Psoas muscle (tissue), 8 donors: ENCODE results near the gene ELMOD1. TPM values are rescaled to one million over a fixed set of nuclear protein-coding genes. Genes with fewer than 3 reads are reported as not detected.
A peak's percentile ranks its signal among the peaks of the same experiment; 100 is the strongest.

ENCODE experiments used
- ATAC-seq, 4 donors: fragments of 200-7000 bp; cut with Tn5 transposase; one replicate each; pipeline ENCODE4 v1.9.1; 2020; ENCODE audit warnings: moderate library complexity in 3 of 4, mild to moderate bottlenecking in 2 of 4
- DNase-seq, 2 donors: peaks; one replicate each; pipeline ENCODE4 v3.0.0-alpha.2; 2020
- H3K27ac ChIP-seq: fragments of 200-600 bp; one replicate; pipeline ENCODE4 v1.8.0; 2022
- H3K27me3 ChIP-seq, 3 donors: fragments of 200-600 bp in 1 of 3; one replicate each; pipeline versions ENCODE4 v1.6.1 to v1.8.0; 2013 to 2022; ENCODE audit warnings: low read length in 2 of 3, mild to moderate bottlenecking in 2 of 3, moderate library complexity in 1 of 3; ENCODE audit not compliant: insufficient read depth in 3 of 3
- H3K36me3 ChIP-seq, 2 donors: fragments of 200-600 bp in 1 of 2; one replicate each; pipeline versions ENCODE4 v1.6.1 to v1.8.0; 2013 to 2022; ENCODE audit warnings: low read depth in 1 of 2, mild to moderate bottlenecking in 1 of 2, moderate library complexity in 1 of 2; ENCODE audit not compliant: insufficient read depth in 1 of 2
- H3K4me1 ChIP-seq: fragments of 200-600 bp; one replicate; pipeline ENCODE4 v1.8.0; 2022
- H3K4me3 ChIP-seq: fragments of 200-600 bp; one replicate; pipeline ENCODE4 v1.8.0; 2022; ENCODE audit warnings: mild to moderate bottlenecking
- H3K9me3 ChIP-seq: fragments of 200-600 bp; one replicate; pipeline ENCODE4 v1.8.0; 2022
- WGBS, 3 donors: extraction: QIAGEN DNeasy Blood & Tissue Kit; methylation state at CpG; one replicate each; pipeline versions ENCODE4 v1.1.6 to v1.1.7; 2013; 5-methylcytosine and 5-hydroxymethylcytosine counted together
- intact Hi-C, 2 donors: fragments of 100-400 bp; cut with DNase I; formaldehyde crosslinking; loops; one replicate each; pipeline versions ENCODE4 v1.11.0 to v1.14.2; 2022
- polyA plus RNA-seq, 3 donors: library from polyadenylated mRNA; stranded (reverse); fragments of 200-250 nt; gene quantifications; one replicate each; pipeline ENCODE4 v1.2.3, GENCODE V29; 2013
- total RNA-seq, 4 donors: library from RNA; stranded (reverse); fragmentation: NEBNext Ultra II Directional in 2 of 4; extraction: Animal tissue kit (Norgen Biotek cat#: 25700) in 2 of 4; gene quantifications; one replicate each; pipeline versions ENCODE4 v1.2.1 to v1.2.4, GENCODE V29; 2021 to 2023
- TF ChIP-seq, protein P1 (sequence below): fragments of 200-600 bp; IDR thresholded peaks from one replicate; pipeline ENCODE4 v1.8.0; 2022; ENCODE audit warnings: antibody characterized with exemption
- donor health status: healthy with polysubstance abuse.
- donor health status: DM: no; HTN: no; CAD: no; lungs with moderate emphysema.
- donor health status: Bipolar disorder and iron deficiency.
- donor health status: healthy.
- donor health status: DM: yes; HTN: yes; CAD: no.
- donor health status: DM: no; HTN: no; CAD: no.
- donor health status: DM: no; HTN: no; CAD: no.
- donor health status: DM: yes; HTN: yes; CAD: no.

ELMOD1 gene
- total and polyA plus RNA-seq, 7 donors, result 0.17 to 4.7 (median 1.4) TPM

DNA sequence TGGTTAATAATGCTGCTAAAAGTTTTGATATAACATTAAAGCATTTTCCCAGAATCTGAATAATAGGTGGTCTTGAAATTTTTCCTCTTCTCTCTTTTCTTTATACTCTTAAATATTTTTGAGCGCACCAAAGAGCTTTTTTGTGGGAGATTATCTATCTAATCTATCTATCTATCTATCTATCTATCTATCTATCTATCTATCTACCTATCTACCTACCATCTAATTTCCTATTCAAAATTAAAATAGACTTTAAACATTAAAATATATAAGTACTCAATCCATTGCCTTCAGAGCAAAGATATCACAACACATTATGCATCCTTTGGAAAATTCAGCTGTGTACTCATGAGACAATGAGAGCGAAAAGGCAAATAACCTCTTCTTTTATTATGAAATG is 55.8 kb downstream of the ELMOD1 start:
- TF ChIP-seq, protein P1, sequence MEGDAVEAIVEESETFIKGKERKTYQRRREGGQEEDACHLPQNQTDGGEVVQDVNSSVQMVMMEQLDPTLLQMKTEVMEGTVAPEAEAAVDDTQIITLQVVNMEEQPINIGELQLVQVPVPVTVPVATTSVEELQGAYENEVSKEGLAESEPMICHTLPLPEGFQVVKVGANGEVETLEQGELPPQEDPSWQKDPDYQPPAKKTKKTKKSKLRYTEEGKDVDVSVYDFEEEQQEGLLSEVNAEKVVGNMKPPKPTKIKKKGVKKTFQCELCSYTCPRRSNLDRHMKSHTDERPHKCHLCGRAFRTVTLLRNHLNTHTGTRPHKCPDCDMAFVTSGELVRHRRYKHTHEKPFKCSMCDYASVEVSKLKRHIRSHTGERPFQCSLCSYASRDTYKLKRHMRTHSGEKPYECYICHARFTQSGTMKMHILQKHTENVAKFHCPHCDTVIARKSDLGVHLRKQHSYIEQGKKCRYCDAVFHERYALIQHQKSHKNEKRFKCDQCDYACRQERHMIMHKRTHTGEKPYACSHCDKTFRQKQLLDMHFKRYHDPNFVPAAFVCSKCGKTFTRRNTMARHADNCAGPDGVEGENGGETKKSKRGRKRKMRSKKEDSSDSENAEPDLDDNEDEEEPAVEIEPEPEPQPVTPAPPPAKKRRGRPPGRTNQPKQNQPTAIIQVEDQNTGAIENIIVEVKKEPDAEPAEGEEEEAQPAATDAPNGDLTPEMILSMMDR, result no peak
- Histone ChIP-seq H3K4me1 (no peaks in the 10 kb centered on the region), H3K9me3 (no peaks in the 10 kb centered on the region), H3K4me3 (no peak overlapping the region), H3K36me3 (no peaks in the 10 kb centered on the region), H3K27ac (no peak overlapping the region), H3K27me3 (no peaks in the 10 kb centered on the region)
- ATAC-seq, result no peak
- WGBS, 3 donors, result 92 to 96% (median 94%) methylated on average over 2 of the region's 2 CpGs
- DNase-seq, result no peak
- intact Hi-C loops, result no loop called here

DNA sequence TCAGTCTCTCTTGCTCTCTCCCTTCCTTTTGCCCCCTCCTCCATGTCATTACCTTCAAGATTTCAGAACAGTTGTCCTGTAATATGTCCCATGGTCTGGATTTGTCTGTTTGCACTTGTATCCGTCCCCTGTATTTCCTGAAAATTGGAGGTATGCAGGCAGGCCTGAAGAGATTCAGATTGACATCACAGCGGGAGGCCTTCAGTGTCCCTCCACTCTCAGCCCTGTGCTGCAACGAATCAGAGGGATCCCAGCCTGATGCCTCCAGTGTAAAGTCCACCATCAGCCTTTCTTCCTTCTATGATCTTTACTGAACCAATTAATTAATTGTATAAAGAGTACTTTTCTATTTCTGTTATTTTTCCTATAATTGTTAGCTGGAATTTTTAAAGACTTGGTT is 57.3 kb downstream of the ELMOD1 start:
- ATAC-seq (no peak), DNase-seq (no peak)
- 77 to 82% (median 79%) methylated on average over 3 of the region's 3 CpGs for WGBS, 3 donors
- Histone ChIP-seq H3K9me3 (no peaks in the 10 kb centered on the region), H3K27me3 (no peaks in the 10 kb centered on the region), H3K4me3 (no peak overlapping the region), H3K4me1 (no peaks in the 10 kb centered on the region), H3K27ac (no peak overlapping the region), H3K36me3 (no peaks in the 10 kb centered on the region)
- intact Hi-C loops, result no loop called here
- TF ChIP-seq, protein P1, result no peak

DNA sequence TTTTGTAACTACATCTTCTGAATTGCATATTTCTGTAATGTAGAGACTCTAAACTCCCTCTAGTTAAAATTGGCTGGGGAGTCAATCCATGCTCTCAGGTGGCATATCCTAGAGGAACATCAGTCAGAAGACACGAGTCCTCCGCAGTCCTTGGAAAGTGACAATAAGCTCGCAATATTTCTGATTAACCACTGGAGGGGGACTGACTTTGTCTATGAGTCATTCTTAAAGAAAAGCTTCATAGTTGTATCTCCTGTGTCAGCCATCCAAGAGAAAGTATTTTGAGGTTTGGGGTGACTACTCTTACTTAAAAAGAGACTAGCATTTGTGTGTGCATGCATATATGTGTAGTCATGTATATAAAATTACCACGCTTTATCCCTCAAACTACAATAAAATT is 60.7 kb downstream of the ELMOD1 start:
- intact Hi-C loops, result no loop called here
- H3K4me1 ChIP-seq, result no peaks in the 10 kb centered on the region
- no peak overlapping the region for H3K27ac ChIP-seq
- DNase-seq (no peak), ATAC-seq (no peak)
- no peaks in the 10 kb centered on the region for H3K9me3 ChIP-seq
- TF ChIP-seq, protein P1, result no peak
- WGBS, 3 donors, result 71 to 78% (median 76%) methylated on average over 4 of the region's 4 CpGs
- no peaks in the 10 kb centered on the region for H3K36me3 ChIP-seq
- no peak overlapping the region for H3K4me3 ChIP-seq
- H3K27me3 ChIP-seq, result no peaks in the 10 kb centered on the region

DNA sequence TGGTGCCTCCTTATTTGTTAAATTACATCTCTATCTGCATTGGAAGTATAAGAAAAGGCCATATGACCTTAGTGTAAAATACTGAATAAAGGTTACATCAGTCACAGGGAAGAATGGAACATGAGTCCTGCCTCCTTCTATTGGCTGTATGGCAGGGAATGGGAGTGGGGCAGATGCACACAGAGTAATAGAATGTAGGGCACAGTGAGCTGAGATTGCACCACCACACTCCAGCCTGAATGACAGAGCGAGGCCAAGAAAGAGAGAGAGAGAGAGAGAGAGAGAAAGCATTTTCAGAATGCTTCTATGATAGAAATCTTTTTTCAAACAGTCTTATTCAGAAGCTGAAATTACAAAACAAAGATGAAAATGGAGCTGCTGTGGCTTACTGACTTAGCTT is 62.1 kb downstream of the ELMOD1 start:
- DNase-seq (no peak), ATAC-seq (peak in 1 of 4 donors; percentile 61)
- TF ChIP-seq, protein P1, result no peak
- H3K27ac ChIP-seq, result no peak overlapping the region
- no peaks in the 10 kb centered on the region for H3K36me3 ChIP-seq
- H3K4me1 ChIP-seq, result no peaks in the 10 kb centered on the region
- 73 to 84% (median 81%) methylated on average over 1 of the region's 1 CpG for WGBS, 3 donors
- intact Hi-C loops, result no loop called here
- H3K4me3 ChIP-seq, result no peak overlapping the region
- H3K27me3 ChIP-seq, result no peaks in the 10 kb centered on the region
- no peaks in the 10 kb centered on the region for H3K9me3 ChIP-seq

DNA sequence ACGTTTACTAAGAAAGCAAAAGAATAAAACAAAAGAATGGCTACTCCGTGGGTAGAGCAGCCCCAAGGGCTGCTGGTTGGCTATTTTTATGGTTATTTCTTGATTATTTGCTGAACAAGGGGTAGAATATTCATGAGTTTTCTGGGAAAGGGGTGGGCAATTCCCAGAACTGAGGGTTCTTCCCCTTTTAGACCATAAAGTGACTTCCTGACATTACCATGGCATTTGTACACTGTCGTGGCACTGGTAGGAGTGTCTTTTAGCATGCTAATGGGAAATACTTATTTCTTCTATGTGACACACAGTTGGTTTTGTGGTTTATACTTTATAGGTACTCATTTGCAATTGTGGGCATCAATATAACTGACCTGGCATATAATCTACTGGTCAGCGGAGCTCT is 64.7 kb downstream of the ELMOD1 start:
- H3K27ac ChIP-seq, result no peak overlapping the region
- TF ChIP-seq, protein P1, result no peak
- 54 to 69% (median 67%) methylated on average over 4 of the region's 4 CpGs for WGBS, 3 donors

More for the DNA sequence above, 64.7 kb downstream of the ELMOD1 start:
- no peaks in the 10 kb centered on the region for H3K27me3 ChIP-seq
- no peaks in the 10 kb centered on the region for H3K36me3 ChIP-seq
- ATAC-seq, result no peak
- intact Hi-C loops, result no loop called here
- no peak overlapping the region for H3K4me3 ChIP-seq
- DNase-seq, result no peak
- H3K9me3 ChIP-seq, result no peaks in the 10 kb centered on the region
- no peaks in the 10 kb centered on the region for H3K4me1 ChIP-seq
